Ishikawa (cell line): ENCODE results near the gene SH3GL1.
A peak's percentile ranks its signal among the peaks of the same experiment; 100 is the strongest.

Experiments used
- CEBPB ChIP-seq: IDR thresholded peaks from 2 replicates; pipeline ENCODE4 v1.6.1; 2012
- CREB1 ChIP-seq: IDR thresholded peaks from 2 replicates; pipeline ENCODE4 v1.6.1; 2012; ENCODE audit warnings: low read depth
- EGR1 ChIP-seq: IDR thresholded peaks from 2 replicates; pipeline ENCODE4 v1.6.1; 2012
- EP300 ChIP-seq: IDR thresholded peaks from 2 replicates; pipeline ENCODE4 v1.6.1; 2012; ENCODE audit warnings: borderline replicate concordance
- FOXM1 ChIP-seq: IDR thresholded peaks from 2 replicates; pipeline ENCODE4 v1.6.1; 2012; ENCODE audit warnings: low read depth, borderline replicate concordance
- NFIC ChIP-seq: IDR thresholded peaks from 2 replicates; pipeline ENCODE4 v1.6.1; 2012
- RAD21 ChIP-seq: IDR thresholded peaks from 2 replicates; pipeline ENCODE4 v1.6.1; 2012; ENCODE audit warnings: low read depth
- TAF1 ChIP-seq: IDR thresholded peaks from 2 replicates; pipeline ENCODE4 v1.6.1; 2012; ENCODE audit warnings: low read depth, mild to moderate bottlenecking
- TCF12 ChIP-seq: IDR thresholded peaks from 2 replicates; pipeline ENCODE4 v1.6.1; 2012; ENCODE audit warnings: low read depth
- TEAD4 ChIP-seq: IDR thresholded peaks from 2 replicates; pipeline ENCODE4 v1.6.1; 2012
- YY1 ChIP-seq: IDR thresholded peaks from 2 replicates; pipeline ENCODE4 v1.6.1; 2012; ENCODE audit warnings: low read depth
- ZBTB7A ChIP-seq: IDR thresholded peaks from 2 replicates; pipeline ENCODE4 v1.6.1; 2012; ENCODE audit warnings: low read depth
- TF ChIP-seq, protein P1 (sequence below): IDR thresholded peaks from 2 replicates; pipeline ENCODE4 v1.6.1; 2012
- TF ChIP-seq, protein P2 (sequence below): IDR thresholded peaks from 2 replicates; pipeline ENCODE4 v1.6.1; 2012
- TF ChIP-seq, protein P3 (sequence below): IDR thresholded peaks from 2 replicates; pipeline ENCODE4 v1.6.1; 2012; ENCODE audit warnings: low read depth, mild to moderate bottlenecking

Gene SH3GL1

DNA sequence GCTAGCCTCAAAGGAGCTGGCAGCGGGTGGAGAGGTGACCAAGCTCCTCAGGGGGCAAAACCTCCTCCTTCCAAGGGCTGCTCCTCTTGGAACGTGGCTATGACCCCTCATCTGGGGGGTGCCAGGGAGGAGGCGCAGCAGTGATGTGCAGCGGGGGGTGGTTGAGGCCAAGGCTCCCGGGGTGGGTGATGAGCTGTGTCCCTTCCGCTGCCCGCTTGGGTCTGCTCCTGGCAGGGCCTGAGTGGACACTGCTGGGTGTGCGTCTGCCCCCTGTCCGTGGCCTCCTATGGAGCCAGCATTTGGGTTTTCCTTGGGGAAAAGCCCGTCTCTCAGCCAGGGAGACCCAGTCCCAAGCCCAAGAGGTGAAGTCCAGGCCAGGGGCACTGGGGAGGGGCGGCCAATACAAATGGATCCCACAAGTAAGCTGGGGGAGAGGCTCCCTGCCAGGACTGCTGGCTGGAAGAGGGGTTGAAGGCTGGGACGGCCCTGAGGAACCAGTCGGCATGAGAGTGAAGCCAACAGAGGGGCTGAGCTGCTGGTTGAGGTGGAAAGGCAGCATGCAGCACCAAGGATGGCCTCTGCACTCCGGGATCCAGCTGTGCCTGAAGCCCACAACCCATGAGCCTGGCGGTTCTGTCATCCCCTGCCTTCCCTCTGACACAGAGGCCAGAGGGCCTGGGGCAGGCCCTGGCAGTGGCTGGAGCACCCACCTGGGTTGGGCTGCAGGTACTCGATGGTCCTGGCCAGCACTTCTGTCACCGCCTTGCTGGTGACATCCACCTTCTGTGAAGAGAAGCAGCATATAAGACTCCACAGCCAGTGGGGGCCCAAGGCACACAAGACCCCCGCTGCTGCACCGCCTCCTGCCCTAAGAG lies 34.3 kb downstream of the SH3GL1 start:
- no peak for TF ChIP-seq TCF12
- TF ChIP-seq NFIC, result no peak
- TF ChIP-seq, protein P1, sequence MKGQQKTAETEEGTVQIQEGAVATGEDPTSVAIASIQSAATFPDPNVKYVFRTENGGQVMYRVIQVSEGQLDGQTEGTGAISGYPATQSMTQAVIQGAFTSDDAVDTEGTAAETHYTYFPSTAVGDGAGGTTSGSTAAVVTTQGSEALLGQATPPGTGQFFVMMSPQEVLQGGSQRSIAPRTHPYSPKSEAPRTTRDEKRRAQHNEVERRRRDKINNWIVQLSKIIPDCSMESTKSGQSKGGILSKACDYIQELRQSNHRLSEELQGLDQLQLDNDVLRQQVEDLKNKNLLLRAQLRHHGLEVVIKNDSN, result no peak
- TF ChIP-seq, protein P2, sequence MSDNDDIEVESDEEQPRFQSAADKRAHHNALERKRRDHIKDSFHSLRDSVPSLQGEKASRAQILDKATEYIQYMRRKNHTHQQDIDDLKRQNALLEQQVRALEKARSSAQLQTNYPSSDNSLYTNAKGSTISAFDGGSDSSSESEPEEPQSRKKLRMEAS, result no peak
- no peak for TF ChIP-seq EP300
- TF ChIP-seq RAD21, result no peak
- TF ChIP-seq TEAD4, result no peak
- no peak for TF ChIP-seq TAF1
- no peak for TF ChIP-seq CEBPB

DNA sequence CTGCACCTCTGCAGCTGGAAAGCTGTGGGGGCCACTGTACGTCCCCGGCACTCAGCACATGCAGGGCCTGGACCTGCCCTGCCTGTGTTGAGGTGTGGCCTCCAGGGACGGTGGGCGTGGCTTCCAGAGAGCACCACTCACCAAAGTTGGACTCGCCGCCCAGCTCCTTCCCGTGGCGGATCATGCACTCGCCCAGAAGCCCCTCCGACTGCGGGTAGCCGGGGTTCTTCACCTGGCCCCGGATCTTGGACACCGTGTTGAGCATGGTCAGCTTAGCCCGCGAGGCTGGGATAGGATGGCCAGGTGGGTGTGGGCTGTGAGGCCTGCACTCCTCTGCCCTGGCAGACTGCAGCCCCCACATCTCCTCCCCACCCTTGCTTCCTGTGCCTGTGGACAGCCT lies 35.0 kb downstream of the SH3GL1 start:
- TF ChIP-seq NFIC, result no peak
- TF ChIP-seq, protein P3, sequence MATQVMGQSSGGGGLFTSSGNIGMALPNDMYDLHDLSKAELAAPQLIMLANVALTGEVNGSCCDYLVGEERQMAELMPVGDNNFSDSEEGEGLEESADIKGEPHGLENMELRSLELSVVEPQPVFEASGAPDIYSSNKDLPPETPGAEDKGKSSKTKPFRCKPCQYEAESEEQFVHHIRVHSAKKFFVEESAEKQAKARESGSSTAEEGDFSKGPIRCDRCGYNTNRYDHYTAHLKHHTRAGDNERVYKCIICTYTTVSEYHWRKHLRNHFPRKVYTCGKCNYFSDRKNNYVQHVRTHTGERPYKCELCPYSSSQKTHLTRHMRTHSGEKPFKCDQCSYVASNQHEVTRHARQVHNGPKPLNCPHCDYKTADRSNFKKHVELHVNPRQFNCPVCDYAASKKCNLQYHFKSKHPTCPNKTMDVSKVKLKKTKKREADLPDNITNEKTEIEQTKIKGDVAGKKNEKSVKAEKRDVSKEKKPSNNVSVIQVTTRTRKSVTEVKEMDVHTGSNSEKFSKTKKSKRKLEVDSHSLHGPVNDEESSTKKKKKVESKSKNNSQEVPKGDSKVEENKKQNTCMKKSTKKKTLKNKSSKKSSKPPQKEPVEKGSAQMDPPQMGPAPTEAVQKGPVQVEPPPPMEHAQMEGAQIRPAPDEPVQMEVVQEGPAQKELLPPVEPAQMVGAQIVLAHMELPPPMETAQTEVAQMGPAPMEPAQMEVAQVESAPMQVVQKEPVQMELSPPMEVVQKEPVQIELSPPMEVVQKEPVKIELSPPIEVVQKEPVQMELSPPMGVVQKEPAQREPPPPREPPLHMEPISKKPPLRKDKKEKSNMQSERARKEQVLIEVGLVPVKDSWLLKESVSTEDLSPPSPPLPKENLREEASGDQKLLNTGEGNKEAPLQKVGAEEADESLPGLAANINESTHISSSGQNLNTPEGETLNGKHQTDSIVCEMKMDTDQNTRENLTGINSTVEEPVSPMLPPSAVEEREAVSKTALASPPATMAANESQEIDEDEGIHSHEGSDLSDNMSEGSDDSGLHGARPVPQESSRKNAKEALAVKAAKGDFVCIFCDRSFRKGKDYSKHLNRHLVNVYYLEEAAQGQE, result no peak
- TF ChIP-seq, protein P1, result no peak
- TF ChIP-seq RAD21, result no peak
- no peak for TF ChIP-seq EGR1
- TF ChIP-seq YY1, result no peak
- no peak for TF ChIP-seq TCF12
- TF ChIP-seq ZBTB7A, result no peak
- no peak for TF ChIP-seq EP300
- no peak for TF ChIP-seq TEAD4
- no peak for TF ChIP-seq FOXM1
- TF ChIP-seq, protein P2, result no peak
- TF ChIP-seq CREB1, result no peak
- TF ChIP-seq CEBPB, result no peak
- no peak for TF ChIP-seq TAF1

DNA sequence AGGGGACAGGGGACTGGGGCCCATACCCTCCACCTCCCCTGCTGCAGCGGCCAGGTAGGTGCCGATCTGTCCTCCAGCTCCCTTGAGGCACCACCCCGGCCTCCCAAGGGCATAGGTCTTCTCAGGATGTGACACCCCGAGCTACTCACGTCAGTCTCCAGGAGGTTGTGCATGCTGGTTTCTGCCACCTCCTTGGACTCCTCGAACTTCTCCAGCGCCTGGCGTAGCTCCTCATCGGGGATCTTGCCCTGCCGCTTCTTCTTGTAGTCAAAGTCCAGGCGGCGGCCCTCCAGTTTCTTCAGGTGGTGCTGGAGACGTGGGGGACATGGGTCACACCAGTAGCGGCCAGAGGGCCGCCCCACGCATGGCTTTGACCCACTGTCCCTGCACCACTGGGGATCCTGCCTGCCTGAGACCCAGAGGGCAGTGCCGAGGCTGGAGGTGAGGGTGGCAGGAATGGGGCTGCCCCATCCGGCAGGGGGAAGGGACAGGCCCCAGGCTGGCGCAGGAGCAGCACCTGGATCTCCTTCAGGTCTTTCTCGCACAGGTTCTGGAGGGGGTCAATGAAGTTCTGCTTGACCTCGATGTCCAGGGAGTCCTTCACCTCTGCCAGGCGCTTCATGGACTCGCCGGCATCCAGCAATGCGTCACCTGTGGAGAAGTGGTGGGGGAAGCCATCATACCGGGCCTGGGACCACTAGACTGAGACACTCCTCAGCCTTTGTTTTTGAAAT lies 36.6 kb downstream of the SH3GL1 start:
- TF ChIP-seq NFIC, result no peak
- TF ChIP-seq ZBTB7A, result no peak
- no peak for TF ChIP-seq YY1
- TF ChIP-seq CEBPB, result no peak
- TF ChIP-seq RAD21, result no peak
- no peak for TF ChIP-seq EP300
- TF ChIP-seq TAF1, result no peak
- TF ChIP-seq, protein P1, result no peak
- no peak for TF ChIP-seq EGR1
- TF ChIP-seq TEAD4, result no peak
- TF ChIP-seq, protein P3, result no peak
- TF ChIP-seq, protein P2, result no peak
- no peak for TF ChIP-seq FOXM1
- TF ChIP-seq CREB1, result no peak
- no peak for TF ChIP-seq TCF12

DNA sequence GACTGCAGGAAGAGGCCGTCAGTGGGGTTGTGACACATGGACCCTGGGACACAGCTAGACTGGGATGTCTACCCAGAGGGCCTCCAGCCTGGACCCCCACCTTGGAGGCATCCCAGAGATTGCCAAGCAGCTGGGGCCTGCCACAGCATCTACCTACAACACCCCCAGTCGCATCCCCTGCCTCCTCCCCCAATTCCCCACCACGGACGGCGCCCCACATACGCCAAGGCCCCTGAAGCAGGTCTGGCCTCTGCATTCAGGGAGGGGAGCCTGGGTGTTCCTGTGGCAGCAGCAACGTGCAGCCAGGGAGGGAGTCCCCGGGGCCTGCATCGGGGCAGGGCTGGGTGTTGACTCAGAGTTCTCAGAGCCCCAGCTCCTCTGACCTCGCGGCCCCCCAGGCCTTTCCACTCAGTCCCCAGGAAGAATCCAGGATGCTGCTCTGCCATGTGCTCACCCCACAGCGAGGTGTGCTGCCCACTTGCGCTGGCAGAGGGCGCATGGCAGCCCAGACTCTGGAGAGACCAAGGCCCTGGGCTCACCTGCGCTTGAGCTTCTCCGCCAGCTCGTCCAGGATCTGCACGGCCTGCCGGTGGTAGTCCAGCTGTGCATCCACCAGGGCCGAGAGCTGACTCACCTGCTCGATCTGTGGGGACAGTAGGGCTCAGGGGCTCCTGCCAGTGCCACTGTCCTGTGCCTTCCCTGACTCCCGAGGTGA lies 37.4 kb downstream of the SH3GL1 start:
- TF ChIP-seq RAD21 (peak; percentile 27; the same call in 1 of the 2 replicates), EGR1 (no peak)
